Lower leg skin (tissue), 4 donors: ENCODE data around the gene CCDC88C. TPM values are rescaled to one million over a fixed set of nuclear protein-coding genes. Genes with fewer than 3 reads are reported as not detected.

Experiments
- DNase-seq, 2 donors: peaks; one replicate each; pipeline ENCODE4 v3.0.0-alpha.2; 2019; ENCODE audit warnings: low spot score in 2 of 2
- H3K4me3 ChIP-seq: fragments of 200-600 bp; sonication (generic); 2 replicates; pipeline ENCODE4 v1.5.1; 2017; ENCODE audit warnings: mild to moderate bottlenecking, low read depth; ENCODE audit not compliant: poor library complexity, severe bottlenecking
- CTCF ChIP-seq, 3 donors: fragments of 450-650 bp; IDR thresholded peaks; one replicate each; pipeline ENCODE4 v1.5.1; 2016; ENCODE audit warnings: antibody characterized with exemption in 3 of 3, mild to moderate bottlenecking in 3 of 3, moderate library complexity in 2 of 3
- POLR2A ChIP-seq, 2 donors: fragments of 450-650 bp; IDR thresholded peaks; one replicate each; pipeline ENCODE4 v1.6.1; 2016 to 2017; ENCODE audit warnings: antibody characterized with exemption in 2 of 2, mild to moderate bottlenecking in 1 of 2, moderate library complexity in 1 of 2
- WGBS, 2 donors: methylation state at CpG; one replicate each; pipeline ENCODE4 v1.1.5; 2018; 5-methylcytosine and 5-hydroxymethylcytosine counted together
- intact Hi-C: fragments of 100-400 bp; cut with DNase I; formaldehyde crosslinking; loops from one replicate; pipeline ENCODE4 v1.15.0; 2023; ENCODE audit warnings: low total_unique reads
- total RNA-seq, 4 donors: library from RNA; depleted of rRNA; stranded (reverse); fragments of >200 nt; gene quantifications; one replicate each; pipeline ENCODE4 v1.1.0, GENCODE V29; 2016

The CCDC88C gene
- total RNA-seq, 4 donors from 2014 or later = 8.5 to 21.8 (median 13.4) TPM

- WGBS, 2 donors = 78 to 88% methylated on average over 6 of the region's 6 CpGs
- intact Hi-C loops = loop anchor here (2.0 kb wide), 1 partner anchor 96 kb away; no protein-coding TSS in a partner anchor
- no peak for DNase-seq
- TF ChIP-seq CTCF (IDR thresholded peaks at IDR 0.05) (no peak), POLR2A (IDR thresholded peaks at IDR 0.05) (no peak)
- no peak overlapping the region for H3K4me3 ChIP-seq
Observed at GRCh38 chr14:91322623-91323022, 95.0 kb downstream of the CCDC88C start.

GRCh38 chr14:91321131-91321530 is 96.5 kb downstream of the CCDC88C start:
- intact Hi-C loops = no loop called here
- 86 to 98% methylated on average over 9 to 12 of the region's 12 CpGs for WGBS, 2 donors
- TF ChIP-seq POLR2A (IDR thresholded peaks at IDR 0.05) (no peak), CTCF (IDR thresholded peaks at IDR 0.05) (no peak)
- no peak overlapping the region for H3K4me3 ChIP-seq
- no peak for DNase-seq

GRCh38 chr14:91320266-91320665 is 97.4 kb downstream of the CCDC88C start:
- no peak for DNase-seq
- H3K4me3 ChIP-seq = no peak overlapping the region
- intact Hi-C loops = loop anchor here (1.0 kb wide), 1 partner anchor 30 kb away; no protein-coding TSS in a partner anchor
- 96 to 97% methylated on average over 9 of the region's 9 CpGs for WGBS, 2 donors
- no peak for TF ChIP-seq POLR2A (IDR thresholded peaks at IDR 0.05)
- no peak for TF ChIP-seq CTCF (IDR thresholded peaks at IDR 0.05)

- no peak for DNase-seq
- 65 to 81% methylated on average over 4 of the region's 4 CpGs for WGBS, 2 donors
- TF ChIP-seq POLR2A (IDR thresholded peaks at IDR 0.05) = no peak
- TF ChIP-seq CTCF (IDR thresholded peaks at IDR 0.05) = no peak
- intact Hi-C loops = no loop called here
- no peak overlapping the region for H3K4me3 ChIP-seq
Observed at GRCh38 chr14:91318911-91319310, 98.7 kb downstream of the CCDC88C start.

GRCh38 chr14:91317381-91318308 is 100.0 kb downstream of the CCDC88C start:
- H3K4me3 ChIP-seq = no peak overlapping the region
- WGBS, 2 donors = 29 to 34% methylated on average over 21 of the region's 21 CpGs
- no peak for TF ChIP-seq CTCF (IDR thresholded peaks at IDR 0.05)
- DNase-seq = peak; percentile 44 to 94
- intact Hi-C loops = no loop called here
